Keratinocyte (primary cell): ENCODE measurements around the gene CEP170B. TPM values are rescaled to one million over a fixed set of nuclear protein-coding genes. Genes with fewer than 3 reads are reported as not detected.
A peak's percentile ranks its signal among the peaks of the same experiment; 100 is the strongest.

Experiments
- DNase-seq: peaks from one replicate; pipeline ENCODE4 v3.0.0-alpha.2; 2011; ENCODE audit warnings: low read depth, missing footprints, low spot score
- FAIRE-seq: peaks from 2 replicates; lab custom pipeline; 2011; peaks lifted over from hg19 to GRCh38; lab: Jason Lieb, UNC
- H2AFZ ChIP-seq: 2 replicates; pipeline ENCODE4 v1.6.0; 2012; ENCODE audit warnings: low read length, control low read depth, inconsistent platforms; ENCODE audit not compliant: control insufficient read depth
- H3K27ac ChIP-seq: 2 replicates; pipeline ENCODE4 v1.5.1; 2011; ENCODE audit warnings: low read length; ENCODE audit not compliant: control insufficient read depth, insufficient read depth
- H3K27me3 ChIP-seq: 3 replicates; pipeline ENCODE4 v1.6.0; 2011; ENCODE audit warnings: low read length; ENCODE audit not compliant: control insufficient read depth, insufficient read depth; ENCODE audit errors: extremely low read depth
- H3K36me3 ChIP-seq, 2 experiments: 2 replicates in 1 of 2; 3 replicates in 1 of 2; pipeline ENCODE4 v1.5.1; 2011; ENCODE audit warnings: low read length in 2 of 2, mild to moderate bottlenecking in 1 of 2; ENCODE audit not compliant: control insufficient read depth in 2 of 2, insufficient read depth in 2 of 2; ENCODE audit errors: extremely low read depth in 1 of 2
- H3K4me1 ChIP-seq: 3 replicates; pipeline ENCODE4 v1.5.1; 2011; ENCODE audit warnings: low read length; ENCODE audit not compliant: control insufficient read depth, insufficient read depth; ENCODE audit errors: extremely low read depth
- H3K4me2 ChIP-seq: 3 replicates; pipeline ENCODE4 v1.6.0; 2011; ENCODE audit warnings: low read depth, low read length; ENCODE audit not compliant: control insufficient read depth, insufficient read depth; ENCODE audit errors: extremely low read depth
- H3K4me3 ChIP-seq, 3 experiments: fragments of 200-600 bp in 1 of 3; sonication (generic) in 1 of 3; 2 replicates in 2 of 3; 3 replicates in 1 of 3; pipeline ENCODE4 v1.5.1; 2011 to 2016; ENCODE audit warnings: low read length in 3 of 3, mild to moderate bottlenecking in 3 of 3, control low read depth in 2 of 3, inconsistent platforms in 1 of 3, low read depth in 1 of 3, mixed read lengths in 1 of 3, mixed run types in 1 of 3, moderate library complexity in 1 of 3; ENCODE audit not compliant: control insufficient read depth in 2 of 3, insufficient read depth in 2 of 3; ENCODE audit errors: extremely low read depth in 1 of 3
- H3K79me2 ChIP-seq: 2 replicates; pipeline ENCODE4 v1.6.0; 2012; ENCODE audit warnings: low read length; ENCODE audit not compliant: control insufficient read depth, insufficient read depth
- H3K9ac ChIP-seq: 3 replicates; pipeline ENCODE4 v1.6.0; 2011; ENCODE audit warnings: low read length; ENCODE audit not compliant: control insufficient read depth, insufficient read depth; ENCODE audit errors: extremely low read depth
- H3K9me1 ChIP-seq: 3 replicates; pipeline ENCODE4 v1.6.0; 2011; ENCODE audit warnings: low read length; ENCODE audit not compliant: control insufficient read depth, insufficient read depth; ENCODE audit errors: extremely low read depth
- H3K9me3 ChIP-seq: 2 replicates; pipeline ENCODE4 v1.5.1; 2012; ENCODE audit warnings: low read depth, low read length; ENCODE audit not compliant: control insufficient read depth
- H4K20me1 ChIP-seq: 3 replicates; pipeline ENCODE4 v1.6.0; 2011; ENCODE audit warnings: low read length; ENCODE audit not compliant: control insufficient read depth, insufficient read depth; ENCODE audit errors: extremely low read depth
- EZH2 ChIP-seq: IDR thresholded peaks from one replicate; pipeline ENCODE4 v1.6.1; 2012; ENCODE audit warnings: inconsistent platforms, mild to moderate bottlenecking, low read length, moderate library complexity
- dilution Hi-C: fragments of 300-500 bp; cut with MboI; formaldehyde crosslinking; loops from one replicate; pipeline ENCODE4 v1.7.0; 2020; ENCODE audit warnings: low sequenced_read_pairs; ENCODE audit not compliant: extremely low pct_ligation_motif_present
- polyA plus RNA-seq, 5 experiments: library from polyadenylated mRNA; depleted of rRNA in 3 of 5; stranded (reverse) in 3 of 5; stranded (forward) in 1 of 5; unstranded in 1 of 5; fragments of >200 nt; gene quantifications; 1 replicate in 1 of 5; 2 replicates in 3 of 5; 3 replicates in 1 of 5; pipeline versions ENCODE4 v1.2.1 to v1.2.3, GENCODE V29; 2011 to 2012; ENCODE audit warnings: missing spikeins in 2 of 5, low read depth in 1 of 5, low replicate concordance in 1 of 5
- TF ChIP-seq, protein P1 (sequence below), 3 experiments: IDR thresholded peaks in 1 of 3; conservative IDR thresholded peaks in 1 of 3; optimal IDR thresholded peaks in 1 of 3; 2 replicates in 2 of 3; 3 replicates in 1 of 3; pipeline versions ENCODE3 to v1.5.1; 2011; ENCODE audit warnings: low read length in 3 of 3, mild to moderate bottlenecking in 3 of 3, moderate library complexity in 2 of 3, control low read depth in 1 of 3, inconsistent platforms in 1 of 3; ENCODE audit not compliant: insufficient read depth in 2 of 3; ENCODE audit errors: extremely low read depth in 1 of 3

The CEP170B gene
- polyA plus RNA-seq, 1 donor (not counting 4 experiments of a cell fraction or from before 2014, with no cell fraction given): 8.7 TPM

GRCh38 chr14:104819361-104819781 lies 45.7 kb upstream of the CEP170B start:
- FAIRE-seq (no peak), DNase-seq (no peak)
- no peak for TF ChIP-seq EZH2
- TF ChIP-seq, protein P1, sequence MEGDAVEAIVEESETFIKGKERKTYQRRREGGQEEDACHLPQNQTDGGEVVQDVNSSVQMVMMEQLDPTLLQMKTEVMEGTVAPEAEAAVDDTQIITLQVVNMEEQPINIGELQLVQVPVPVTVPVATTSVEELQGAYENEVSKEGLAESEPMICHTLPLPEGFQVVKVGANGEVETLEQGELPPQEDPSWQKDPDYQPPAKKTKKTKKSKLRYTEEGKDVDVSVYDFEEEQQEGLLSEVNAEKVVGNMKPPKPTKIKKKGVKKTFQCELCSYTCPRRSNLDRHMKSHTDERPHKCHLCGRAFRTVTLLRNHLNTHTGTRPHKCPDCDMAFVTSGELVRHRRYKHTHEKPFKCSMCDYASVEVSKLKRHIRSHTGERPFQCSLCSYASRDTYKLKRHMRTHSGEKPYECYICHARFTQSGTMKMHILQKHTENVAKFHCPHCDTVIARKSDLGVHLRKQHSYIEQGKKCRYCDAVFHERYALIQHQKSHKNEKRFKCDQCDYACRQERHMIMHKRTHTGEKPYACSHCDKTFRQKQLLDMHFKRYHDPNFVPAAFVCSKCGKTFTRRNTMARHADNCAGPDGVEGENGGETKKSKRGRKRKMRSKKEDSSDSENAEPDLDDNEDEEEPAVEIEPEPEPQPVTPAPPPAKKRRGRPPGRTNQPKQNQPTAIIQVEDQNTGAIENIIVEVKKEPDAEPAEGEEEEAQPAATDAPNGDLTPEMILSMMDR (optimal IDR thresholded peaks at IDR 0.05 in 1 of 3, IDR thresholded peaks at IDR 0.05 in 1 of 3, conservative IDR thresholded peaks at IDR 0.05 in 1 of 3; ENCODE audit: extremely low read depth in 1 of 3, insufficient read depth in 2 of 3, low read length in 3 of 3): no peak
- H3K79me2 ChIP-seq: peaks cover 3% of the 10 kb centered on the region
- peaks cover 11% of the 10 kb centered on the region for H3K4me1 ChIP-seq
- H3K27ac ChIP-seq: no peak overlapping the region
- H4K20me1 ChIP-seq: no peaks in the 10 kb centered on the region
- H3K9ac ChIP-seq: no peak overlapping the region
- no peaks in the 10 kb centered on the region for H3K36me3 ChIP-seq
- no peak overlapping the region for H3K4me2 ChIP-seq
- H3K27me3 ChIP-seq: no peaks in the 10 kb centered on the region
- no peak overlapping the region for H2AFZ ChIP-seq
- dilution Hi-C loops: no loop called here
- no peak overlapping the region for H3K4me3 ChIP-seq
- no peaks in the 10 kb centered on the region for H3K9me1 ChIP-seq
- no peaks in the 10 kb centered on the region for H3K9me3 ChIP-seq

DNA sequence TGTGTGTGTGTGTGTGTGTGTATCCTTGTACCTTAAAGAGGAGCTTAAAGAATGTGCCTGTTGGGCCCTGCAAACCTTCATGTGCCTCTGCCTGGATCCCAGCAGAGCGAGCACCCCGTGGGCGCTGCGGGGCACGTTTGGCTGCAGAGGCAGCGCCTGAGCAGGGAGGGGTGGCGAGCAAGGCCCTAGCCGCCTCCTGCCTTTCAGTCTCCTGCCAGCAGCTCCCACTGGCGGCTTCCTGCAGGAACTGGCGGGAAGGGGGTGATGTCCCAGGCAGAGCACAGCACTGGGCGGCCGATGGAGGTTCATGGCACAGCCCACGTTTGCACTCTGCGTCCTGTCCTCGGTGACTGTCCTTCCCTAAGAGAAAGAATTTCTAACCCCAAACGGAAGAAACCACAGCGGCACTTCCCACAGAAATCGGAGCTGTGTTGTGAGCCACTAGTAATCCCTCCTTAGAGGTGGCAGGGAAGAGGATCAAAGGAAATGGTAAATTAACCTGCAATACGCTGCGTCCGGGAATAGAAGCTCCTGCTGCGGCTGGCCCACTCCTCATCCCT lies 44.3 kb upstream of the CEP170B start:
- Histone ChIP-seq H3K27ac (no peak overlapping the region), H3K9me3 (no peaks in the 10 kb centered on the region), H4K20me1 (no peaks in the 10 kb centered on the region), H3K9ac (no peak overlapping the region), H3K4me3 (no peak overlapping the region), H3K4me1 (peaks cover 13% of the 10 kb centered on the region), H2AFZ (peak overlapping the region; percentile 33), H3K36me3 (no peaks in the 10 kb centered on the region), H3K4me2 (no peak overlapping the region), H3K9me1 (no peaks in the 10 kb centered on the region), H3K79me2 (peaks cover 2% of the 10 kb centered on the region), H3K27me3 (no peaks in the 10 kb centered on the region)
- TF ChIP-seq, protein P1 (optimal IDR thresholded peaks at IDR 0.05 in 1 of 3, IDR thresholded peaks at IDR 0.05 in 1 of 3, conservative IDR thresholded peaks at IDR 0.05 in 1 of 3; ENCODE audit: extremely low read depth in 1 of 3, insufficient read depth in 2 of 3, low read length in 3 of 3): peak; percentile 48 to 80 (median 75)
- no peak for TF ChIP-seq EZH2
- FAIRE-seq (peak; percentile 41), DNase-seq (no peak)
- dilution Hi-C loops: loop anchor here (10.0 kb wide), 1 partner anchor 66 kb away; the partner anchor contains the start of gene SIVA1
